HepG2 (cell line): ENCODE results near the gene ASB3. TPM values are rescaled to one million over a fixed set of nuclear protein-coding genes. Genes with fewer than 3 reads are reported as not detected.
A peak's percentile ranks its signal among the peaks of the same experiment; 100 is the strongest.

Source experiments
- ARNT ChIP-seq: fragments of 450-650 bp; IDR thresholded peaks from 2 replicates; pipeline ENCODE4 v1.6.1; 2017
- BCLAF1 ChIP-seq: fragments of 450-650 bp; IDR thresholded peaks from 2 replicates; pipeline ENCODE4 v1.6.1; 2017; ENCODE audit warnings: mild to moderate bottlenecking
- FOXC1 ChIP-seq: sonication (generic); formaldehyde crosslinking; IDR thresholded peaks from 2 replicates; pipeline ENCODE4 v1.8.0; 2022; ENCODE audit warnings: mild to moderate bottlenecking, missing genetic modification reagents, borderline replicate concordance
- IRF1 ChIP-seq: sonication (generic); formaldehyde crosslinking; IDR thresholded peaks from 2 replicates; pipeline ENCODE4 v1.4.0; 2020; ENCODE audit warnings: low read depth, mild to moderate bottlenecking, missing genetic modification reagents
- KDM6A ChIP-seq: IDR thresholded peaks from 2 replicates; pipeline ENCODE4 v1.6.1; 2016; ENCODE audit warnings: low read depth
- RXRA ChIP-seq: sonication (generic); formaldehyde crosslinking; IDR thresholded peaks from 2 replicates; pipeline ENCODE4 v1.5.1; 2020; ENCODE audit warnings: missing genetic modification reagents
- SMAD9 ChIP-seq: sonication (generic); formaldehyde crosslinking; IDR thresholded peaks from 2 replicates; pipeline ENCODE4 v1.5.1; 2020; ENCODE audit warnings: mild to moderate bottlenecking, missing genetic modification reagents
- SOX13 ChIP-seq, 3 experiments: fragments of 450-650 bp in 1 of 3; sonication (generic) in 1 of 3; formaldehyde crosslinking in 1 of 3; IDR thresholded peaks in 2 of 3; conservative IDR thresholded peaks in 1 of 3; 2 replicates each; pipeline versions ENCODE4 v1.5.0 to v1.6.1; 2016 to 2020; ENCODE audit warnings: antibody characterized with exemption in 1 of 3, mild to moderate bottlenecking in 1 of 3, missing compliant biosample characterization in 1 of 3, missing genetic modification reagents in 1 of 3, moderate library complexity in 1 of 3
- SRF ChIP-seq: IDR thresholded peaks from 2 replicates; pipeline ENCODE4 v1.6.1; 2011; ENCODE audit warnings: mild to moderate bottlenecking, low read depth, low read length, moderate library complexity
- SYNCRIP ChIP-seq: fragments of 200-400 bp; formaldehyde crosslinking; IDR thresholded peaks from 2 replicates; pipeline ENCODE4 v1.6.1; 2018; ENCODE audit warnings: mild to moderate bottlenecking, low read depth, low read length; ENCODE audit not compliant: insufficient read depth
- TBX3 ChIP-seq: fragments of 450-650 bp; IDR thresholded peaks from 2 replicates; pipeline ENCODE4 v1.6.1; 2017; ENCODE audit warnings: antibody characterized with exemption, mild to moderate bottlenecking, inconsistent platforms, borderline replicate concordance
- ZFAT ChIP-seq: sonication (generic); formaldehyde crosslinking; conservative IDR thresholded peaks from 2 replicates; pipeline ENCODE4 v1.8.1; 2023; ENCODE audit warnings: missing genetic modification reagents, inconsistent platforms
- ZFP41 ChIP-seq: sonication (generic); formaldehyde crosslinking; IDR thresholded peaks from 2 replicates; pipeline ENCODE4 v1.4.0; 2020; ENCODE audit warnings: mild to moderate bottlenecking, missing genetic modification reagents, borderline replicate concordance
- ZNF274 ChIP-seq: sonication (generic); formaldehyde crosslinking; IDR thresholded peaks from 2 replicates; pipeline ENCODE4 v1.5.1; 2020; ENCODE audit warnings: mild to moderate bottlenecking, missing genetic modification reagents
- ZNF280D ChIP-seq: sonication (generic); formaldehyde crosslinking; IDR thresholded peaks from 2 replicates; pipeline ENCODE4 v1.5.1; 2020; ENCODE audit warnings: mild to moderate bottlenecking, missing genetic modification reagents
- ZNF354B ChIP-seq: sonication (generic); formaldehyde crosslinking; IDR thresholded peaks from 2 replicates; pipeline ENCODE4 v1.8.0; 2022; ENCODE audit warnings: mild to moderate bottlenecking, missing genetic modification reagents
- ZNF430 ChIP-seq: sonication (generic); formaldehyde crosslinking; IDR thresholded peaks from 2 replicates; pipeline ENCODE4 v1.9.0; 2021; ENCODE audit warnings: mild to moderate bottlenecking, missing genetic modification reagents
- ZNF556 ChIP-seq: sonication (generic); formaldehyde crosslinking; IDR thresholded peaks from 2 replicates; pipeline ENCODE4 v1.4.0; 2020; ENCODE audit warnings: mild to moderate bottlenecking, missing genetic modification reagents, borderline replicate concordance
- ZNF567 ChIP-seq: sonication (generic); formaldehyde crosslinking; IDR thresholded peaks from 2 replicates; pipeline ENCODE4 v1.8.1; 2023; ENCODE audit warnings: mild to moderate bottlenecking, missing genetic modification reagents, borderline replicate concordance
- ZNF589 ChIP-seq: sonication (generic); formaldehyde crosslinking; conservative IDR thresholded peaks from 2 replicates; pipeline ENCODE4 v1.8.0; 2022; ENCODE audit warnings: mild to moderate bottlenecking, moderate library complexity, missing genetic modification reagents
- ZNF672 ChIP-seq: sonication (generic); formaldehyde crosslinking; IDR thresholded peaks from 2 replicates; pipeline ENCODE4 v1.8.1; 2022; ENCODE audit warnings: missing genetic modification reagents
- ZNF674 ChIP-seq: sonication (generic); formaldehyde crosslinking; IDR thresholded peaks from 2 replicates; pipeline ENCODE4 v1.5.0; 2020; ENCODE audit warnings: low read depth, mild to moderate bottlenecking, missing genetic modification reagents
- polyA plus RNA-seq, 8 experiments: library from polyadenylated mRNA; depleted of rRNA in 3 of 8; stranded (reverse) in 7 of 8; unstranded in 1 of 8; fragments of >200 nt; fragmentation: Illumina TruSeq in 4 of 8; extraction: Trizol in 4 of 8; gene quantifications; 2 replicates each; pipeline versions ENCODE4 v1.2.1 to v1.2.3, GENCODE V29; 2011 to 2016; ENCODE audit warnings: low read depth in 4 of 8, missing spikeins in 1 of 8, mixed read lengths in 1 of 8; ENCODE audit not compliant: insufficient read depth in 1 of 8
- total RNA-seq, 5 experiments: library from RNA; depleted of rRNA; stranded (reverse); fragments of >200 nt; fragmentation: Illumina TruSeq; extraction: Trizol; gene quantifications; 2 replicates each; pipeline ENCODE4 v1.2.3, GENCODE V29; 2016; ENCODE audit warnings: low read depth in 1 of 5
- TF ChIP-seq, protein P1 (sequence below): IDR thresholded peaks from 2 replicates; pipeline ENCODE4 v1.6.1; 2012; ENCODE audit warnings: inconsistent platforms

ASB3 gene
- total and polyA plus RNA-seq, 2 of the 13 experiments (the other 11 are each of a cell fraction or from before 2014, with no cell fraction given): 40.1 to 41.8 TPM

GRCh38 chr2:53826587-53827397 lies 40.0 kb upstream of the ASB3 start (continued):
- TF ChIP-seq ZNF280D (CRISPR knock-in tag) (peak; percentile 89), IRF1 (CRISPR knock-in tag) (no peak), ZNF274 (CRISPR knock-in tag) (no peak; the same call in 1 of the 2 replicates), ZNF672 (no peak), KDM6A (CRISPR knock-in tag) (peak; percentile 97), ZNF589 (CRISPR knock-in tag) (peak; percentile 96), BCLAF1 (no peak), SYNCRIP (no peak), ZFP41 (CRISPR knock-in tag) (no peak), ZNF567 (no peak), TBX3 (peak; percentile 88), ZNF674 (CRISPR knock-in tag) (no peak), ARNT (no peak), ZNF556 (CRISPR knock-in tag) (peak; percentile 93; the same call in 1 of the 2 replicates), SMAD9 (no peak), FOXC1 (CRISPR knock-in tag) (no peak), RXRA (CRISPR knock-in tag) (peak; percentile 95; the same call in 1 of the 2 replicates), SRF (peak; percentile 41; the same call in 1 of the 2 replicates), ZFAT (no peak), SOX13 (IDR thresholded peaks at IDR 0.05) (peak; percentile 87), SOX13 (CRISPR knock-in tag; conservative IDR thresholded peaks at IDR 0.05 in 1 of 2, IDR thresholded peaks at IDR 0.05 in 1 of 2) (peak in 1 of 2 experiments; percentile 98; a peak in 2 of 4 replicates), ZNF354B (CRISPR knock-in tag) (no peak), ZNF430 (CRISPR knock-in tag) (0 out of 2 replicates have a peak, but pooled peaks have one; percentile 78)
- TF ChIP-seq, protein P1, sequence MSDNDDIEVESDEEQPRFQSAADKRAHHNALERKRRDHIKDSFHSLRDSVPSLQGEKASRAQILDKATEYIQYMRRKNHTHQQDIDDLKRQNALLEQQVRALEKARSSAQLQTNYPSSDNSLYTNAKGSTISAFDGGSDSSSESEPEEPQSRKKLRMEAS: no peak; the same call in 1 of the 2 replicates
